ENCODE results near the gene CDH4. TPM values are rescaled to one million over a fixed set of nuclear protein-coding genes. Genes with fewer than 3 reads are reported as not detected.

CDH4 gene
- total RNA-seq, 1 experiment from 2014 or later, result 3.8 TPM

DNA sequence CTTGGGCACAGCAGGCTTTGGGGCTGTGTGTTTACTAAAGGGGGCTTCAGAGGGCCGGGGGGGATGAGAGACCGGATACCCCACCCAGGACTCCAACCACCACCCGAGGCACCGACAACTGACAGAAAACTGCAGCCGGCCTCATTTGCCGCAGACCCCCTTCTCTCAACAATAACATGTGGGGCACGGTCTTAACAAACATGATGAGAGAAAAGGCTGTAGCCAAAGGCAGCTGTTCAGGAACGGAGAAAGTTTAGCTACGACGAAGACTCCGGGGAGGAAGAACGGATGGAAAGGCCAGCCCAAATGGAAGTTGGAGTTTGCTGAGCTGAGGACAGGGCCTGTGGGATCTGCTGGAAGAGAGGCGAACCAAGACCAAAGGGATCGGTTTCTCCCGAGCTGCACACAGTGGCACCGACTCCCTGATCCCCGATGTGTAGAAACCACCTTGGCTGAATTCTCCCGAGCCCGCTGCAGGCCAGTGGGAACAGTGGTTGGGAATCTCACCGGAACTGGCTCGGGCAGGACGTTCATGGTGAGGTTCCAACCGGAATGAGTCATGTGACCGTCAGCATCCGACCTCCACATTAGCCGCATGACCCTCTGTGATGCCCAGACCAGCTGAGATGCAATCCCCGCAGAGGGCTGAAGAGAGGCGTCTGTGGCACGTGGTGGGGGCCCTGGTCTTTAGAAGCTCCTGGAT, 454.3 kb downstream of the CDH4 start:
- peak; percentile 51 for DNase-seq (ENCODE audit: low read depth)

DNA sequence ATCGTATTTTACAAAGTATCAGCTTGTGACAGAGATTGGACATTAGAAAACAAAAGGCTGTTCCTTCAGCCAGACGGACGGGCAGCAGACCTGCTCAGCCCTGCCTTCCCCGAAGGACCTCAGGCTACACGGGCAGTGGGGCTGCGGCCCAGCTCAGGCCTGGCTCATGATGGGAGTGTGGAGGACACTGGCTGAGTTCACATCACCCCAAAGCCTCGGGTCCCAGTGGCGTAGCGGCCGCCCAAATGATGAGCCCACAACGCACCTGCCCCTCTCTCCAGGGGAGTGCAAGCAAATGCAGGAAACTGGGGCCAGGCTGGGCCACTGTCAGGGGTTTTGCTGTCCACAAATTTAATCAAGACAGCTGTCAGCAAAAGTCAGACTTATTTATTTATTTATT, 456.8 kb downstream of the CDH4 start:
- no peak for DNase-seq (ENCODE audit: low read depth)

DNA sequence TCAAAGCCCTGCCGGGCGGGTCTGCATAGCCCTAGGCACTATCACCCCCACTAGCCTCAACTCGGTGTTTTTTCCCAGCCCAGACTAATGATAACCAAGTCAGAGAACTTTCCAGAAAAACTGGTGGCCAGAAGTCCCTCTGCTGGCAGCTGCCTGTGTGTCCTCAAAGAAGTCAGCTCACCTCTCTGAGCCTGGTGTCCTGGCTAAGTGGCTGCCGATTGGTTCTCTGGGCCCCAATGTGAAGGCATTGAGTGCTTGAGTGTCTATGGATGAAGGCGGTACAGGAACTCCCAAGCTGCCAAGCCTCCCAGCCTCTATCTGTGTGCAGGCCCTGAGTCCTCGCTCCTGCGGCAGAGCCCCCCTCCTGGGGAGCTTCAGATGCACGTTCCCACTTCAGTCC, 458.0 kb downstream of the CDH4 start:
- no peak for DNase-seq (ENCODE audit: low read depth)

DNA sequence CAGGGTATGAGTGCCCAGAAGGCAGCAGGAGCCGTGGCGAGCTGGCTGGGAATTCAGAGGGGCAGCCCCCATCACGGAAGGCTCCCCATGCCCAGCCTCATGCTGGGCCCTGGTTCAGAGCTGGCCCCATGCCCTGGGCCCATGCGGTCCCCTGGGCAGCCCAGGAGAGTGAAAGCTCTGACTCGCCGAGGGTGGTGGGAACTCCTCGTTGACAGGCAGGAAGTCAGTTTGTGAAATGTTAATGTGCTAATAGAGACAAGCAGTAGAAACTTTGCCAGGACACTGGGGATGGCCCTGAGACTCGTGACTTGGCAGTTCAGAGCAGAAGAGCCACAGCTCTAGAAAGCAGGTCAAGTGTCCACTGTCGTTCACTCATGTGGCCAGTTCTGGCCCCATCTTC, 460.6 kb downstream of the CDH4 start:
- DNase-seq (ENCODE audit: low read depth), result no peak

DNA sequence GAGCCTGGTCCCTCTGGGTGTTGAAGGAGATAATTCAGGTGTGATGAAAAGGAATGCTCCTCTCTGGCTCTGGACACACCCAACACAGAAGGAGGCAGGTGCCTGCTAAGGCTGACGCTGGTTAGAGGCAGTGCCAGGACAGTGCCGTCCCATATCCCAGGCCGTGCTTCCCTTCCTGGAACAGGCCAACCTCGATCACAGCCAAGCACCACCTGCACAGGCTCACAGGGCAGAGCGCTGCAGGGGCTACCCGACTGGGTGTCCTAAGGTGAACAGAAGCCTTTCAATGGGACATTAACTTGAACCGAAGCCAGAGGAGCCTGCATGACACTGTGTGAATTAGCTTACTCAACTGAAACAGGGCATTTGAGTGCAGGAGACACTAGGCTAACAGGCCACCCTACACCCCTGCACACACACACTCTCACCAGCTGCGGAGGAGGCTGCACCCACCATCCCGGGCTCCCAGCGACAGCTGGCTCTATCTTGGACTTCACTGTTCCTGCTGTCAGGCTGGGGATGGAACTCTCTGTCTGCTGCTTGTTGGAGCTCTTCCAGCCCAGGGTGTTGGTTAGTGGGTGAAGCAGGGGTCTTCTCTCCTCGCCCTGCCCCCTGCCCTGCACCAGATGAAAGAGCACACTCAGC, 466.4 kb downstream of the CDH4 start:
- no peak for DNase-seq (ENCODE audit: low read depth)

DNA sequence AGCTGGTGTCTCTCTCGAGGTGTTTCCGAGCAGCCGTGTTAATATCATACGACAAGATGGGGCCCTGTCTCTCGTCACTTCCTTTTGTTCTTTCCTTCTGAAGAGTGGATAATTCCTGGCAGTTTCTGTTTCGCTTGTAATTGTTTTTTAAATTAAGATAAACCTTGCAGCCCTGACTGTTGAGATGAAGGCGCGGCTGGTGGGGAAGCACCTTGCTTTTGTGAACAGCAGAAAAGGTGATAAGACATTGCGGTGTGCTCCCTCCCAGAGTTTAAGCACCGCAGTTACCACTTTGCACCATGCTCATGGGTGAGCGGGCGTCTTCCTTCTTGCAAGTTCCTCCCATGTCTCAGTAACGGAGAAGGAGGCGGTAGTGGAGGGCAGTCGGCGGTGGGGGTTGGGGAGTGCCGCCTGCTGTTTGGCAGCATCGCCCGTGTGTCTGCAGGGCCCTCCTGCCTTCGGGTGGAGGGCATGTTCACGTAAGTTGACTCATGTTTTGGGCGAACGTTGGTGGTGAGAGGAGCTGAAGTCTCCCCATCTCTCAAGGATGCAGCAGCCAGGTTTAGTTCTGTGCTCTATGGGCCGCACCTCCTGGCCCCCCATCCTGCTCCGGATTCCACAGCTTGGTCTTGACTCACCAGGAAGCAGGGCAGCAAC, 467.8 kb downstream of the CDH4 start:
- DNase-seq (ENCODE audit: low read depth), result peak; percentile 35

DNA sequence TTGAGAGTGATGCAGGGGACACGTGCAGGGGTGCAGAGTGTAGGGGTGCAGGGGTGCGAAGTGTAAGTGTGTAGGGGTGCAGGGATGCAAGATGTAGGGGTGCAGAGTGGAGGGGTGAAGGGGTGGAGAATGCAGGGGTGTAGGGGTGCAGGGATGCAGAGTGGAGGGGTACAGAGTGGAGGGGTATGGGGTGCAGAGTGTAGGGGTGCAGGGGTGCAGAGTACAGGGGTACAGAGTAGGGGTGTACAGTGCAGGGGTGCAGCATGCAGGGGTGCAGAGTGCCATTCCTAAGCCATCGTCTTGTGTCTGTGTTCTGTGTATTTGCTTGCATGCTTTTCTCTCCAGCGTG, 468.3 kb downstream of the CDH4 start:
- DNase-seq (ENCODE audit: low read depth), result no peak

DNA sequence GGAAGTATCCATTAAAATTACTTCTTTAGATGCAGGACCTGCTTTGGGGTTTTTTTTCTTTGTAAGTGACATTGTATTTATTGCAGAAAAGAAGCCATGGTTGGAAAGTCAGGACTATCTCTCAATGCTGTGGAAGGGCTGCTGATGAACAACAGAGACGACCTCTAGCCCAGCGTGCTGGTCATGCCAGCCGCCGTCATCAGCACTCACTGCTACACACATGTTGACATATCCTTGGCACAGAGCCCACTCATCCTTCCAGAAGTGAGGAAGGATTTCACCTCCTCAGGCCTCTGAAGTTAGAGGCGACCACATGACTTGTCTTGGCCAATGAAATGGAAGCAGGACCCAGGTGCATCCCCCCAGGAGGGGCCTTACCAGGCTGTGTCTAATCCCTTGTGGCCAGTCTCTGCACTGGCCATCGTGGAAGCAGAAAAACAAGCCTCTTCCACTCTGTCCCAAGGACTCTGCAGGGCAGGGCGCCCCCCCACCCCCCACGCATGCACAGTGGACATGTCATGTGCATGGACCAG, 470.2 kb downstream of the CDH4 start:
- DNase-seq (ENCODE audit: low read depth), result no peak

DNA sequence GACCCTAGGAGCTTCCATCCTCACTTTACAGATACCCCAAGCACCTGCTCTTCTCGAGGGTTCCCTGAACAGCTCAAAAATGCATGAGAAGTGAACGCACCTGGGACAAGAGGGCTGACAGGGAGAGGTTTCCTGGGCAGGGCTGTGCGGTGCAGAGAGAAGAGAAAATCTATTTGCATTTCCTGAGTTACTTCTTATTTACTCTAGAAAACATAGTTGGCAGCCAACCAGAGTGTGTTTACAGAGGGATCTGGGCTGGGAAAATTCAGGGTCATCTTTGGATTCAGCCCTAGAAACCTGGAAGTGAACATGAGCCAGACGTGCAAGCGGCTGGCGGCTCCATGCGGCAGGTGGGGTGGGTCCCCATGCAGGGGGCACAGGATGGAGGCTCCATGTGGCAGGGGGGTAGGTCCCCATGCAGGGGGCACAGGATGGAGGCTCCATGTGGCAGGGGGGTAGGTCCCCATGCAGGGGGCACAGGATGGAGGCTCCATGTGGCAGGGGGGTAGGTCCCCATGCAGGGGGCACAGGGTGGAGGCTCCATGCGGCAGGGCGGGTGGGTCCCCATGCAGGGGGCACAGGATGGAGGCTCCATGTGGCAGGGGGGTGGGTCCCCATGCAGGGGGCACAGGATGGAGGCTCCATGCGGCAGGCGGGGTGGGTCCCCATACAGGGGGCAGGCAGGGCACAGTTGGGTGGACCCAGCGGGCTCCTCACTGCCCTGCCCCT, 471.6 kb downstream of the CDH4 start:
- no peak for DNase-seq (ENCODE audit: low read depth)

DNA sequence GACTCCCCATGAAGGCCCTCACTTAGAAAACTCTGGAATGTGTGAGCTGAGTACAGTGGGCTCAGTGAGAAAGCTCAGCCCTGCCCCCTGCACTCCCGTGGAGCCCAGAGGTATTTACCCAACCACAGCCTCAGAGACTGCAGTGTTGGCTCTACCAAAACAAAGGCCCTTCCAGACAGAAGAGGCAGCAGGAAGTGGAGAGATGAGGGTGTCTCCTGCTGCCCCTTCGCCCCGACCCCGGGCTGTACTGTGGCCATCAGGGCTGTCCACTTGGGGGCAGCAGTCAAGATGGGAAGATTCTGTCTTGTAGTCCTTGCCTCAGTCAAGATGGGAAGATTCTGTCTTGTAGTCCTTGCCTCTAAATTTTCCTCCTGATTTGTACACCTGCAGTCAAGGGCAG, 472.3 kb downstream of the CDH4 start:
- peak; percentile 37 for DNase-seq (ENCODE audit: low read depth)

DNA sequence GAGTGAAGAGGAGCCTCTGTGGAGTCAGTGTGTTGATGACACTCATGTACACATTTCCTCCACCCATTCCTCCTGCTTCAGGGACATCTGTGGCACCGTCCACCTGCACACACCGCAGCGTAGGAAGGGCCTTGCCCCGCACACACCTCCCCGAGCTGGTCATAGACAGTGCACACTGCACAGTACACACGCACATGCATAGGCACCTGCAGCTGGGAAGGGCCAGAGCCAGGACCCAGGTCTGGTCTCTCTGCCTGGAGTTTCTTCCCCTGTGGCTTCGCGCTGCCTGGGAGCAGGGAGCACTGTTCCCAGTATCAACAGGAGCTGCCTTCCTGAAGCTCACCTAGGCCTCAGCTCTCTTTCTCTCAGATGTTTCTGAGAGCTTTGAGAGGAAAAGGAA, 473.1 kb downstream of the CDH4 start:
- no peak for DNase-seq (ENCODE audit: low read depth)

DNA sequence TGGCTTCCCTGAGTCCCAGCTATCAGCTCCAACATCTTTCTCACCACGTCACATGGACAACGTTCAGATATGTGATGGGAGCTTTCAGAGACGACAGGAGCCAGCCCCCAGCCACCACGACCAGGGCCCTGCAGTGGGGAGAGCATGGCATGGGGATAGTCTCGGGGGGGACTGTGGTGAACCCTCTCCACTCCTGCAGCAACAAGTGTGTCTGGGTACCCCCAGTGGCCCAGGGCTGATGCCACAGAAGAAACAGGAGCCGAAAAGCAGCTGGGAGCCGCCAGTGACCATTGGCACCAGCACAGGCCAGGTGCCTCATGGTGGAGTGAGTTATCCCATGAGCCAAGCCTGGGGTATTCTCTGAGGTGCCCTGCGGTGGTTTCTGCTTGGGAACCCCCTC, 473.9 kb downstream of the CDH4 start:
- no peak for DNase-seq (ENCODE audit: low read depth)

DNA sequence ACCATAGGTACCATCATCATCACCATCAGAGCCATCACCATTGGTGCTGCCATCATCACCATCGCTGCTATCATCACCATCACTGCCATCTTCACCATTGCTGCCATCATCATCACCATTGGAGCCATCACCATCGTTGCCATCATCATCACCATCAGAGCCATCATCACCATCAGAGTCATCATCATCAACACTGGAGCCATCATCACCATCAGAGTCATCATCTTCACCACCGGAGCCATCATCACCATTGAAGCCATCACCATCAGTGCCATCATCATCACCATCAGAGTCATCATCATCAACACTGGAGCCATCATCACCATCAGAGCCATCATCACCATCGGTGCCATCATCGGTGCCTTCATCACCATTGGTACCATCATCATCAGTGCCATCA, 474.9 kb downstream of the CDH4 start:
- DNase-seq (ENCODE audit: low read depth), result no peak

DNA sequence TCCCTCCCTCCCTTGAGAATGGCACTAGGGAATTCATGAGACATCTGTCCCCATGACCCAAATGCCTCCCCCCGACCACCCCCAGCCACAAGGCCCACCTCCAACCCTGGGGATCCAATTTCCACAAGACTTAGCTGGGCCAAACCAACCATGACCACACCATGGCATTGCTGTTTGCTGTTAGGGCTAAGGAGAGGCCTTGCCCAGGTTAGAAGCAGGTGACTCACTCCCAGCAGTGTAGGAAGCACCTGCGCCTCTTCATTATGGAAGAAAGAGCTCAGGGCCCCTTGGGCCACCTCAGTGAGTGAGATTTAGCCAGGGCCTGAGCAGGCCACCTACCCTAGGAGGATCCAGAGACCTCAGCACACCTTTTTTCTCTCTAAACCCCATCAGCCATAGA, 475.7 kb downstream of the CDH4 start:
- no peak for DNase-seq (ENCODE audit: low read depth)

DNA sequence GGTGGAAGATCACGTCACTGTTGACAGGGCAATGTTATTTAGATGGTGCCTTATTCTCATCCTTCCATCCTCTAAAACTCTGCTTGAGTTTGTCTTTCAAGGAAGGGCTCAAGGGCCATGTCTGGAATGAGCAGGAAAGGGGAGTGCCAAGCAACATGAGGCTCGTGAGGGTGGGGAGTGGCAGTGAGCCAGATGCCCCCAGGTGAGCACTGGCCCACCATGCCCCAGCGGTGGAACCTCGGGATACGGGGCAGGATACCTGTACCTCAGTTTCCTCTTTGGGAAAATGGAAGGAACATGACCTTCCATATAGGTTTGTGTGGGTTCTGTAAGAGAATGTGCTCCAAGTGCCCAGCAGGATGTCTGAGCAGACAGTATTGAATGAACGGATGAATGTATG, 476.3 kb downstream of the CDH4 start:
- DNase-seq (ENCODE audit: low read depth), result no peak

DNA sequence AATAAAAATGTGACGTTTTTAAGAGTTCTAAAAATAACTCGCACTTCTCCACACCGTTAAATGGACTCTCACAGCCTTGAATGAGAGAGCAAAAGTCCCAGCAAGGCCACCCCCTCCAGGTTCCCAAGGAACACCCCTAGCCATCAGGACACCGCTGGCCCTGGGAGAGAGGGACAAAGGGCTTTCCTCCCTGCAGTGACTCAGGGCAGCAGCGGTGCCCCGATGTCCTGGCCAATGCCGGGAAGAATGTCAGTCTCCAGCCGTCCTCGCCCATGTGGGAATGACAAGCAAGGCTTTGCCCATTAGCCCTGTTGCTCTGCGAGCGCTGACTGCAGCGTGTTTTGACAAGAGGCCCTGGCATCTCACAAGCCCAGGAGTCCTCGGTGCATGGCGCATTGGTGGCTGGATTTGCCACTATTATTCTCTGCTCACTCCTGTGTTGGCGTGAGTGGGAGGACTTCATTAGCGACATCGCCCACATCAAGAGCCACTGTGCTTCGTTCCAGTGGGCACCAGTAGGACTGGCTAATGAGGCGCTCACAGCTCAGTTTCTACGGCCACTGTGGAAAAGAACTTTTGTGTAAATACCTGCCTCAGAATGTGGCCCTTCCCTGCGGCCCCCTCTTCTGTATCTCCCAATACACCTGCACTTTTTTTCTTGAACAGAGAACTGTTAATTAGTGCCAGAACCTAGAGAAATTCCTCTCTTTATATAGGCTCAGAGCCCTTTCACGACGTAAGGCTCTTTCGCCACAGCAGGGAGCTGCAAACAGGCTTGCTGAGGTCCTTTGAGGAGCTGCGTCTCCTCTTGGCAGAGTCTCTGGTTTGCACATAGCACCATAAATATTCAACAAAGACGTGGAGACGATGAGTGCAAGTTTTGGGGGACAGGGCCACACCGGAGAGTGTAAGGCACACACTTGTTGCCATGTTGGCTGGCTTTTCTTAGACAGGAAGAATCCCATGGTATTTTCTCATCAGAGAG, 477.0 kb downstream of the CDH4 start:
- no peak for DNase-seq (ENCODE audit: low read depth)

DNA sequence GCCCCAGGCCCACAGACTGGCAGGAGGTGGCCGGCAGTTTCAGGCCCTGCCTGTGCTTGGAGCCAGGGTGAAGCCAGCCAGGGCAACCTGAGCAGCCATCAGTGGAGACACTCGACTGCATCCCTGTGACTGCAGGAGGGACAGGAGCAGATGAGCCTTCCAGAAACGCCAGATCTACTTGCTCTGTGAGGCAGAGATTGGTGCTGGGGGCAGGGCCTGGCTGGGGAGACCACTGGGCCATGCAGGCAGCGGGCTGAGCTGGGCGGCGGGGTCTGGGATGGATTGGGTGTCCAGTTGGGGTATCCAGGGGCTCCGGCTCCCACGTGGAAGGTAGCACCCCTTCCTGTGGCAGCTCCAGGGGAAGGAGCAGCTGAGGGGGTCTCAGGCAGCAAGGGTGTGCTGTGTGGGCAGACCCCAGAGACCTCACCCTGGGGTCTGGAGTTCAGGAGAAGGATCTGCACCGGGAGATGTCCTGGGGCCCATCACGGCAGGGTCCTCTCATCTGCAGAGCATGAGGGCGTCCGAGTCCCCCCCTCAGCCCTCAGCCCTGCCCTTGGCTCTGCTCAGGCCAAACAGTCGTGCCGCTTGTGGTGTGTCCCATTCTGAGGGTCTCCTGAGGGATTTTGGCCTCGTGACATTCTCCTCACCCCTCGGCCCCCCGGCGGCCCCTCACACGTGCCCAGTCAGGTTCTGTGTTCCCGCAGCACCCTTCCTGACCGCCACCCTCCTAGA, 478.7 kb downstream of the CDH4 start:
- DNase-seq (ENCODE audit: low read depth), result no peak

DNA sequence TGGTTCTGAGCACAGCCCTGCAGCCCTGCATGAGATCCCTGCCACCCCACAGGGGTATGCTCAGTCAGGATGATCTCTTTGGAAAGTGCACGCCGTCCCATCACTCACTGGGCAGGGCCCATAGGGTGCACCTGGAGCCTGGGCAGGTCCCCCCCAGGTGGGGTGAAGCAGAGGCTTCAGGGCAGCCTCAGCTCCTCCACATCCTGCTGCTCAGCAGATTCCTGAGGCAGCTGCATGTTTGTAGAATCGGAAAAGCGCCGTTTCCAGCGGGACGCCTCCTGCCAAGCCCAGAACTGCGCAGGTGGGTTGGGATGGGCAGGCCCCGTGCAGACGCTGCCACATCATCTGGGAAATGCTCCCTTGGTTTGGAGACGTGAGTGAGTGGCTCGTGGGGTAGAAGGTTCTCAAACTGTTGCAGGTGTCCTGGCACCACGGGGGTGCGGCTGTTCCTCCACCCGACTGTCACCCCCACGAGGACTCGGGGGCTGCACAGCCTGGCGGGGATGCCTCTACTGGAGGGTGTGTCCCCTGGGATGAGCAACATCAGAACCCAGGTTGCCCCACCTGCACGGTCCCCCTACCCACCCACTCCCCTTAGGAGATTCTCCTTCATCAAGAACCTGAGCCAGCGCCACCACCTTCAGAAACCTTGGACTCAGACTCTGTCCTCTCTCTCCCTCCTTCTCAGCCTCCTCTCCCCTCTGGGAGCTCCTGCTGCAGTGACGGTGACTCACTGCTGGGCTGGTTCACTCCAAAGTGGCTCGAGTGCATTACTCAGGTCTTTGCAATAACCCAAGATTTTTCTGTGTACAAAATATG, 479.5 kb downstream of the CDH4 start:
- peak; percentile 80 for DNase-seq (ENCODE audit: low read depth)

DNA sequence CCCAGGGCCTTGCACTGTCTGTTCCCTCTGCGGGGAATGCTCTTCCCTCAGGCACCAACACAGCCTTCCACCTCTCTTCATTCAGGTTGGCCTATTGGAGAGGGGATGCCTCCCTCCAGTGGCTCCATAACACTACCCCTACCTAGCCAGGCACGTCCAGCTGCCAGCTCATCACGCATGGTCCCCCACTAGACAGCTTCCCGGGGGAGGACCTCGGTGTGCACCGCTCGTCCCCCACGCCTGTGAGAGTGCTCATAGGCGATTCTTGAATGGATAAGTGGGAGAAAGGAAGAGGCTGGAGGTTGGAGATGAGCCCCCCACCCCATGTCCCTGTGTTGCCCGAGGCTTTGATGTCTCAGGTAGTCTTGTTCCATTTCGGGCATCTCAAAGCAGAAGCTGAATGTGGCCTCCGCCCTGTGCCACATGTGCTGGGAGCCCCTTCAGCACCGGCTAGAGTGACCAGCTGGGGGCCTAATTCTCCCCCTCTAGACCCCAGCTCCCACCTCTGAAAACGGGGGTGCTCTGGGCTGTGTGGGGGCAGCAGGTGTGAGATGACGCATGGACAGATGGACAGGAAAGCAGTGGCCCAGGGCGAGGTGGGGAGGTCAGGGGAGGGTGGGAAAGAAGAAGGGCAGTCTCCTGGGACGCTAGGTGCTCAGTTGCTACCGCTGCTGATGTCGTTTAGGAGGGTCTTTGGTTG, 480.6 kb downstream of the CDH4 start:
- no peak for DNase-seq (ENCODE audit: low read depth)

All from Daoy (cell line).